Stimulated activated CD4-positive, alpha-beta T cell treated with anti-CD3 and anti-CD28 coated beads, TNF-alpha, amount 100 ng/mL, for 24 hours (primary cell): ENCODE results near the gene MRPL28.
"Not testable (repeated sequence)": the region's sequence is repeated elsewhere in the genome, so short reads cannot be mapped to it uniquely, and the experiment has no call there.

Source experiments
- DNase-seq, 3 experiments: peaks; one replicate each; pipeline ENCODE4 v3.0.0-alpha.2; 2020; ENCODE audit warnings: low read depth in 3 of 3

Gene MRPL28

DNA sequence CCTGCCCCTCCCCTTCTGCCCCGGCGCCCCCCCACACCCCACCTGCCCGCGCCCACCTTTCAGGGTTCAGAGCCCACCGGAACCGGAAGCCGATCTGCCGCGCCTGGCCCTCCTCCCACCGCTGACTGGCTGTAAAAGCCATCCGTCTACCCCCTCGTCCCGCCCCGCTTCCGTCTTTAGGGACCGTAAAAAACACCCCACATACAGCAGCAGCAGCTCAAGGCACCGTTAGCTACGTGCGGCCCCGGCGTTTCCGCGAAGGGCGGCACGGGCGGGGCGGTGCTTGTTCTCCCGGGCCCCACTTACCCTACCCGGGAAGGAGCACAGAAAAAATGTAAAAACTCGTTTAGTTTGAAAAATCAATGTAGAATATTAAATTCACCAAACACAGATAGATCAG, at the start of gene MRPL28:
Gene MRPL28 (minus strand): TSS at position 96 of the 400 bp plus-strand sequence. CDS start 320 bp downstream, outside the sequence.
- DNase-seq = peak; percentile 86 to 94 (median 91)

DNA sequence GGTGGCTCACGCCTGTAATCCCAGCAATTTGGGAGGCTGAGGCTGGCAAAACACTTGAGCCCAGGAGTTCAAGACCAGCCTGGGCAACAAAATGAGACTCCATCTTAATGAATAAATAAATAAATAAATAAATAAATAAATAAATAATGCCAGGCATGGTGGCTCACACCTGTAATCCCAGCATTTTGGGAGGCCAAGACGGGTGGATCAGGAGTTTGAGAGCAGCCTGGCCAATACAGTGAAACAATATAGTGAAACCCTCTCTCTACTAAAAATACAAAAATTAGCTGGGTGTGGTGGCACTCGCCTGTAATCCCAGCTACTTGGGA, 44.8 kb upstream of the MRPL28 start:
- not testable (repeated sequence) for DNase-seq

DNA sequence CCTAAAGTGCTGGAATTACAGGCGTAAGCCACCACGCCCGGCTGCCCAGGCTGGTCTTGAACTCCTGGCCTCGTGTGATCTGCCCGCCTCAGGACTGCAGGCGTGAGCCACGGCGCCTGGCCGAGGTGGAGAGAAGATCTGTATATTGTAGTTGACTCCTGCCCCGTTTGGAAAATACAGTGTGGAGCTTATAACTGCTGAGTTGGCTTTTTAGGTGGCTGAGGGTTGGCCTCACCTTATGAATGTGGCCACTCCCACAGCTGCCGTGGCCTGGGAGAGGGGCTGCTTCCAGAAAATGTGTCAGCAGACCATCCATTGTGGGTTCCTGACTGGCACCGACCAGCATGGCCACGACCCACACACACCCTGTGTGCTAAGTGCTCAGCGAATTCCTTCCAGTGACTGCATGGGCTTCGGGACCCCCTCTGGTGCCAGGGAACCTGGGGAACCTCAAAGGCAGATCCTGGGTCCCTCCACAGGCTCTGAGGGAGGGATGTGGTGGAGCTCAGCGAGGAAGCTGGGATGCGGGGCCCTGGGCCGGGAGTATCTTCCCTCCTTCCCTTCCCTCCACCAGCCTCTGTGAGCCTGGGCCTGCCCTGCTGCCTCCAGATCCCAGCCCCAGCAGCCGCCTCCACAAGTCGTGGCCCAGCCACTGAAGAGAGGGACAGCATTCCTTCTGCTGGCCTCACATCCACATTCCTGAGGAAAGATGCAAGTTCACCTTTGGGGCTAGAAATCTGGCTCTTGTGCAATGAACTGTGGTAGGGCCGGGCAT, 44.2 kb upstream of the MRPL28 start:
- DNase-seq = no peak

DNA sequence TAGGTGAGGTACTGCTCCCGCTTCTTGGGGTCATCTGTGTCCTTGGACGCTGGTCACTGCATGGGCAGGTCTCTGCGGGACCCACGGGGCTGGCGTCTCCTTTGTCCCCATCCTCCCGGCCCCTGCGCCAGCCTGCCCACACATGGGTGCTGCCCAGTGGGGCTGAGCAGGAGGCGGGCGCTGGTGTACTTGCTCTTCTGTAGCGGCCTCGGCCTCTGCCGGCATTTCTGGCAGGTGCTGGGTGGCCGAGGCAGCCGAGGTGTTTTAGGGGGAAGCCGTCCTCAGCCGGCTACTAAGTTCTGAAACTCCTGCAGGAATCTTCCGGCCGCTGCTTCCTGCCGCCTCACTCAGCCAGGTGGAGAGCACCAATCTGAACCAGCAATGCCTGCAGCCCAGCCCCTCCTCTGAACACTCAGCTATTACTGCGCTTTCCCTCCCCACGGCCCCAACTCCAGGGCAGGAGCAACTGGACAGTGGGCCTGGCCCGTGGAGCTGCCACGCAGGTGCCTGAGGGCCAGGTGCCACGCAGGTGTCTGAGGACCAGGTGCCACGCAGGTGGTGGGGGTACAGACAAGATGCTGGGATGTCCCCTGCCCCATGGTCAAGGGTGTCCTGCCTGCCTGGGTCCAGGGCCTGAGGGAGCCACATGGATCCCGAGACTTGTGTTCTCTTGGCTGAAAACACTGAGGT, 41.4 kb upstream of the MRPL28 start:
- DNase-seq = no peak

DNA sequence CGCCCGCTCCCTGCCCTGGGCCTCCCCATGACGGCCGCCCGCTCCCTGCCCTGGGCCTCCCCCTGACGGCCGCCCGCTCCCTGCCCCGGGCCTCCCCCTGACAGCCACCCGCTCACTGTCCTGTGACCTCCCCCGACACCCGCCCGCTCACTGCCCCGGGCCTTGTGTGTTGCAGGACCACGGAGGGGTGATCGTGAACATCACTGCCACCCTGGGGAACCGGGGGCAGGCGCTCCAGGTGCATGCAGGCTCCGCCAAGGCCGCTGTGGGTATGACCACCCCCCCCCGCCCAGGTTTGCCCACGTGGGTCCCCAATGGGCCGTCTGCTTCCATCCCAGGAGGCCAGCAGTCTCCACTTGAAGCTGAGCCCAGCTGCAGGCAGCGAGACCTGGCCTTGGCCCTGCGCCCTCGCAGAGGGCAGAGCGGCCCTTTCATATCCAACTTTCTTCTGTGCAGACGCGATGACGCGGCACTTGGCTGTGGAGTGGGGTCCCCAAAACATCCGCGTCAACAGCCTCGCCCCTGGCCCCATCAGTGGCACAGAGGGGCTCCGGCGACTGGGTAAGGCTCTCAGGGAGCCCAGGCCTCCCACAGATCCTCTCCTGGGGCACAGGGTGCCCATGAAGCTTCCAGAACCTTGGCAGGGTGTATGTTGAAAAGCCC, 40.3 kb upstream of the MRPL28 start:
- DNase-seq = no peak

DNA sequence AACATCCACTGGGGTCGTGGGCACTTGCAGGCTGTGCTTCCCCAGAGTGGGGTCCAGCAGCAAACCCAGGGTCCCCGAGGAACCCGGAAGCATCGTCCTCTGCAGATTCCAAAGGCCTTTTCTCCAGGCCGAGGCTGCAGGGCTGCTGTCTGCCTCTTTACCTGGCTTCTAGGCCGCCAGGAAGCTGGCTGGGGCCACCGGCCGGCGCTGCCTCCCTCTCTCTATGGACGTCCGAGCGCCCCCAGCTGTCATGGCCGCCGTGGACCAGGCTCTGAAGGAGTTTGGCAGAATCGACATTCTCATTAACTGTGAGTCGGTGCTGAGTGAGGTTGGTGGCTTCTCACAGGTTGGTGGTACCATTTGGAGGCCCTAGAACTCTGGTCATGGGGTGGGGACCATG, 36.9 kb upstream of the MRPL28 start:
- DNase-seq = no peak

DNA sequence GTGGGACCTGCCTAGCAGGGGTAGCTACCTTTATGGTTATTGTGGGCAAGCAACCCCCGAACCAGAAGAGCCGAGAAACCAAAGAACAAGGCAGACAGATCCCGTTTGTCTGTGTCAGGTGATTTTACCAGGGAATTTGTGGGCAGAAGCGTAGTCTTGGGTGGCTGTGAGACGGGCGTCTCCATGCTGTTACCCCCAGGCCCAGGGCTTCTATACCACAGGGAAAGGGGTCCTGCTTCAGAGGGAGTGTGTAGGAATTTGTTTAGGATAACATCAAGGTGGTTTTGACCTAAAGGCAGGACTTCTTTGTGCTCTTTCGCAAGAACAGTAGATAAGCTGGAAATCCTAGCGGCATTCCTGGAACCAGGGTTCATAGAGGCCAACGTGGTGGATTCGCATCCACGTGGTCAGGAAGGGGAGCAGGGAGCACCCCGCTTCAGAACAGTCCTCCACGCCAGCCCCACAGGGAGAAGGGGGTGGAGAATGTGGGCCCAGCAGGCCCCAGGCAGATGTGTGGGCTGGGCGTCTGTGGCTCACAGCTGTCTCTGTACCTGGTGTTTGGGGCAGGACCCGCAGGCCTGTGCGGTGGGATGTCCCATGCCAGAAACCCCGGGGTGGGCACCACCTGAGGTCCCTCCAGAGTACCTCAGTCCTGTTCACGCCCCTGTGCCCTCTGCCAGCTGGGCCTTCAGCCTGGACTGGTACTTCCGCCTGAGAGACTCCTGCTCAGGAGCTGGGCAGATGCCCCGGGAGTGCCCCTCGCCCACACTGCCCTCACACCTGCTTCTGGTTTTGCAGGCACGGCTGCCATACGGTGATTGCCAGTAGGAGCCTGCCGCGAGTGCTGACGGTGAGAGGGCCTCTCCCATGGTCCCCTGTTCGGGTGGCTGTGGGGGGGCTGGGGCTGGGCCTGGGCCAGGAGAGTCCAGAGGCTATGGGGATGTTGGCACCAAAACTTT, 35.5 kb upstream of the MRPL28 start:
- DNase-seq = no peak

DNA sequence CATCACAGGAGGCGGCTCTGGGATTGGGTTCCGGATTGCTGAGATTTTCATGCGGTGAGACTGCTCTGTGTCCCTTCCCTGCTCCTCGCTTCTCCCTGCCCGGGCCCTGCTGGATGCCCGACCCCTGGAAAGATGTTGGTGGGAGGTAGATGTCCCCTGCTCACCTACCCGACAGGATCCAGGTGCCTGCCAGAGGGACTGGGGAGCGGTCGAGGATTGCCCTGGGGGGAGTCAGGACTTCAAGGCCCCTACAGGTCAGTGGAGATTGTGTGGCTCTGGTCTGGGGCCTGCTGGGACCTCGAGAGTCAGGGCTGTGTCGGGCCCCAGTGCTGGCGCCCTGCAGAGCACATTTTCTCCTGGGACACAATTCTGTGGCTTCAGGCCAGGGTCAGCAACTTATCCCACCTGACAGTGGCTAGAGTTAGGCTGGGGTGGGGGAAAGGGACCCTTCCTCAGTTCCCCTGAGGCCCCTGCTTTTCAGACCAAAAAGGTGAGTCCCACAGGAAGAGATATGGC, 34.7 kb upstream of the MRPL28 start:
- no peak for DNase-seq

DNA sequence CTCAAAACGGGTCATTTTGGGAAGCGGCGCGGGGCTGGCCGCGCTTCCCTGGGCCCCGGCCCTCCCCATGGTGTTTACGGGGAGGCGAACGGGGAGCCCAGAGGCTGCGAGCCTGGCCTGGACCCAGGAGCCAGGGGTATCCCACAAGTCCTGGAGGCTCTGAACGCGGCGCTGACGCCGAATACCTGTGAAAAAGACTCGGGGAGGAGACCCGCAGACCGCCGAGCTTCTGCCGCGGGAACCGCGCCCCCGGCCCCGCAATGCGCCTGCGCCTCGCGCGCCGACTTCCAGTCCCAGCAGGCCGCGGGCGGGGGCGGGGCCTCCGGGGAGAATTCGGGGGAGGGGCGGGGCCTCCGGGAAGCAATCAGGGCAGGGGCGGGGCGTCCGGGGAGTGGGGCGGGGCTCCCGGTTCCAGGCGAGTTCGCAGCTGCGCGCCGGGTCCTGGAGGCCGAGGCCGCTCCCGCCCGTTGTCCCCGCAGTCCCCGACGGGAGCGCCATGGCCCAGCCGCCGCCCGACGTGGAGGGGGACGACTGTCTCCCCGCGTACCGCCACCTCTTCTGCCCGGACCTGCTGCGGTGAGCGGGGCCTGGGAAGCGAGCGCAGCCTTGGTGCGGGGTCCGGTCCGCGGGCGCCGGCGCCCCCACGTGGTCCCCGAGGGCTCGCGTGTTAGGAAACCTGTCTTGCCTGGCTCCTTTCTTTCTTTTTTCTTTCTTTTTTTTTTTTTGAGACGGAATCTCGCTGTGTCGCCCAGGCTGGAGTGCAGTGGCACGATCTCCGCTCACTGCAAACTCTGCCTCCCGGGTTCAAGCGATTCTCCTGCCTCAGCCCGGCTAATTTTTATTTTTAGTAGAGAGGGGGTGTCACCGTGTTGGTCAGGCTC, 31.4 kb upstream of the MRPL28 start, which contains the start of gene DECR2:
Gene DECR2 (plus strand): TSS at position 418 of the 881 bp plus-strand sequence. CDS start 79 bp downstream, at position 497.
- peak; percentile 98 to 99 (median 98) for DNase-seq

DNA sequence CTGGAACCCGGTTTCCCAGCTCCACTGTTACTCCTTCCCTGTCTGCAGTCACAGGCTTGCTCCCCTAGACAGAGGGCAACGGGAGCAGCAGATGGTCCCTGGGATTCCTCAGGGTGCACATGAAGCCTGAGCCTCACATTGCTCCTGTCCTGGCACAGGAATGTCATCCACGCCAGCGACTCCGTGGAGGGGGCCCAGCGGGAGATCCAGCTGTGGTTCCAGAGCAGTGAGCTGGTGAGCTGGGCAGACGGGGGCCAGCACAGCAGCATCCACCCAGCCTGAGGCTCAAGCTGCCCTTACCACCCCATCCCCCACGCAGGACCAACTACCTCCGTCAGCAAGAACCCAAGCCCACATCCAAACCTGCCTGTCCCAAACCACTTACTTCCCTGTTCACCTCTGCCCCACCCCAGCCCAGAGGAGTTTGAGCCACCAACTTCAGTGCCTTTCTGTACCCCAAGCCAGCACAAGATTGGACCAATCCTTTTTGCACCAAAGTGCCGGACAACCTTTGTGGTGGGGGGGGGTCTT, 29.8 kb upstream of the MRPL28 start:
- no peak for DNase-seq

DNA sequence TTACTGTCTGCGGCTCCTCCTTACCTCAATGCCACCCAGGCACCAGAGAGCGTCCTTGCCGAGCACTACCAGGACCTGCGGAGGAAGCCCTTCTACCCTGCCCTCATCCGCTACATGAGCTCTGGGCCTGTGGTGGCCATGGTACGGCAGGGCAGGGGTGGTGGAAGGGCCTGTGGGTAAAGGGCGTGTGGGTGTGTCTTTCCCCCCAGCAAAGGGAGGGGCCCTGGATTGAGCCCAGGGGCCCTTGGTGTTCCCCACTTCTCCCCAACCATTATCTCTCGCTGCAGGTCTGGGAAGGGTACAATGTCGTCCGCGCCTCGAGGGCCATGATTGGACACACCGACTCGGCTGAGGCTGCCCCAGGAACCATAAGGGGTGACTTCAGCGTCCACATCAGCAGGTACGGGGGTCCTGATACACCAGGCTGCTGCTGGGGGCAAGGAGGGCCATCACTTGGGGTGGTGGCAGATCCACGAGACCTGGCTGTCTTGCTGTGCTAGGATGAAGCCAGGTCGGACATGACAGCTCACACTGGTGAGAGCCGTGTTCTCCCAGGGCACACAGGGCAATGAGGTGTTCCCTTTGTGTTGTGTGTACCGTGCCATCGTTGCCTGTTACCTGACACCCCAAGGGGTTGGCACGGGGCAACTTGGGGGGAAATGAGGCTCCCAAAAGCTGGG, 29.1 kb upstream of the MRPL28 start:
- DNase-seq = no peak

DNA sequence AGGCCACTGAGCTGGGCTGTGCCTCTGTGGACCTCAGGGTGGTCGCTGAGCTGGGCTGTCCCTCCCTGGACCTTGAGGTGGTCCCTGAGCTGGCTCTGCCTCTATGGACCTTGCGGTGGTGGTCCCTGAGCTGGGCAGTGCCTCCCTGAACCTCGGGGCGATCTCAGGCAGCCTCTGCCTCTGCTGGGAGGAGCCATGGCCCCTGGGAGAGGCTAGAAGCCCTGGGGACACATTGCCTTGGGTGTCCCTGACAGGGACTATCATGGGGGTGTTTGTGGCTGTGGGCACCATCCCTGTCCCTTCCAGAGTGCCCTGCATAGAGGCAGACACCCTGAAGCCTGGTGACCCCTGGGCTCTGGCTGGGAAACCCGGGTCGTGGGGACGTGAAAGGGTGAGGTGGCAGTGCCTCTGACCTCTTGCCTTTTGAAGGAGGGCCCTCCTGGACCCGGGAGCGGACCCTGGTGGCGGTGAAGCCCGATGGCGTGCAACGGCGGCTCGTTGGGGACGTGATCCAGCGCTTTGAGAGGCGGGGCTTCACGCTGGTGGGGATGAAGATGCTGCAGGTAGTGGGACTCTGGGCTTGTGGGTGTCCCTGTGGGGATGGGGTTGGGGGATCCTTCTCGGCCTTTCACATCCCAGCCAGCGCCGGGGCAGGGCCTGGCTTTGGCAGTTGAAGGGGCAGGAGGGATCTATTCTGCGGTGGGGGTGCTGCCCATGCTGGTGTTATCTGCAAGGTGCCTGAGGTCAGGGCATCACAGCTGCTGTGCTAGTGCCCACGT, 28.4 kb upstream of the MRPL28 start:
- DNase-seq = no peak

DNA sequence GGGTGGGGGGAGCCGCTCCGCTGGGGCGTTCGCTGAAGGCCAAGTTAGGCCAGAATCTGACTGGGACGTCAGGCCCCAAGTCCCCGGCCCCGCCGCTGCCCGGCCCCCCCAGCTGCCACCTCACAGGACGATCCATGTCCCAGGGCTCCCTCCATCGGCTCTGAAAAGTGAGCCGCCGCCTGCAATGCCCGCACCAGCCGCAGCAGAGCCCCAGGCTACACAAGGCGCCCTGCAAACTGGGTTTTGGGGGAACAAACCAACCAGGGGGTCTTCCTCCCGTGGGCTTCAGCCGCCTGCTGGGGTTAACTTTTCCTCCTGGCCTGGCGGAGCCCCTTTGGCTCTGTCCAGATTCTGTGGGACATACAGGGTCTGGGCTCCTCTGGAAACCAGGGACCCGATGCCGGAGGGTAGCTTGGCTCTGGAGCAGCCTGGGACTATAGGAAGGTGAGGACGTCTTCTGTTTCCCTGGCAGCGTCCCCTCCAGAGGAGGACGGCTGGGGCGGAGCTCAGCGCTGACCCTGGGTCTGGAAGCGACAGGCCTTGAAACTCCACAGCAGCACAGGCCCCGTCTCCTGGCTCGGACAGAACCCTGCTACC, 27.5 kb upstream of the MRPL28 start:
- DNase-seq = no peak

DNA sequence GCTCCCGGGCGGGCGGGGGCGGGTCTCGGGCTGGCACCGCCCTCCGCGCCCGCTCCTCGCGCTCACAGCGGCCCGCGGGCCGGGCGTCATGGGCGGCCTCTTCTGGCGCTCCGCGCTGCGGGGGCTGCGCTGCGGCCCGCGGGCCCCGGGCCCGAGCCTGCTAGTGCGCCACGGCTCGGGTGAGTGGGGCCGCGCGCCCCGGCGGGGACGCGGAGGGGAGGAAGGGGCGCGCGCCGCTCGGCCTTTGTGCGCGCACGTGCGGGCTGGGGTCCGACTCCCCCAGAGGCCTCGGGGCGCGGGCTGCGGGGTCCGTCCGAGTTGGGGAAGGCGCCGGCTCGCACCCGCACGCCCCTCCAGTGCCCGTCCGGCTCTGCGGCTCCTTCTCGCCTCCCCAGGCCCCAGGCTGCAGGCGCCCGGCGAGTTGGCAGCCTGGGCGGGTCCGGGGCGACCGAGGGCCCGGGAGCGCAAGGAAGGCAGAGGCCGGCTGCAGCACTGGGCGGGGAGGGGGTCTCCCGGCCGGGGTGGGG, 26.9 kb upstream of the MRPL28 start, which contains the start of gene NME4:
Gene NME4 (plus strand): TSS at position 65 of the 527 bp plus-strand sequence. CDS start 24 bp downstream, at position 89.
- no peak for DNase-seq

DNA sequence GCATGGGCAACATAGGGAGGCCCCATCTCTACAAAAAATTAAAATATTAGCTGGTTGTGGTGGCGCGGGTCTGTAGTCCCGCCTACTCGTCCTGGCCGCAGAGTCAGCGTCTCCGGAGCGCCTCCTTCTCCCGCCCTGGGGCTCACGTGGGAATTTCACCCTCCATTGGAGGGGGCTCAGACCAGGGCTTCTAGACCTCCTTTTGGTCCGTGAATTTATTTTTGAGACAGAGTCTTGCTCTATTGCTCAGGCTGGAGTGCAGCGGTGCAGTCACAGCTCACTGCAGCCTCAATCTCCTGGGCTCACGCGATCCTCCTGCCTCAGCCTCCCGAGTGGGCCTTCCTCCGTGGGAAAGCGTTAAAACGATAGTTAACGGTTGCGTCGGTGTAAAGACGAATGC, 26.3 kb upstream of the MRPL28 start:
- DNase-seq = no peak

DNA sequence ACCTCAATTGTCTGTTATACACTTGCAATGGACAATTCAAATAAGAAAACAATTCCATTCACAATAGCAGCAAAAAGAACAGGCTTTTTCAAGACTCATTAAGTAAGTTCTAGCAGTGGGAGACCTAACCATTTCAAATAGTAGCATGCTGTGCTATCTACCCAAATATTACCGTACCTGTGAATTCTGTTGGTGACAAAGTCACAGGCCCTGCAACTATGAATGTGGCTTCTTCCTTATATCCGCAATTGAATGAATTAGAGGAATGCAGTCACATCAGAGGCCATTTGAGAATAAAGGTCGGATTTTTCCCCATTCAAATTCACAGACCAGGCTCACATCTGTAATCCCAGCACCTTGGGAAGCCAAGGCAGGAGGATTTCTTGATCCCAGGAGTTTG, 25.9 kb upstream of the MRPL28 start:
- DNase-seq = no peak

DNA sequence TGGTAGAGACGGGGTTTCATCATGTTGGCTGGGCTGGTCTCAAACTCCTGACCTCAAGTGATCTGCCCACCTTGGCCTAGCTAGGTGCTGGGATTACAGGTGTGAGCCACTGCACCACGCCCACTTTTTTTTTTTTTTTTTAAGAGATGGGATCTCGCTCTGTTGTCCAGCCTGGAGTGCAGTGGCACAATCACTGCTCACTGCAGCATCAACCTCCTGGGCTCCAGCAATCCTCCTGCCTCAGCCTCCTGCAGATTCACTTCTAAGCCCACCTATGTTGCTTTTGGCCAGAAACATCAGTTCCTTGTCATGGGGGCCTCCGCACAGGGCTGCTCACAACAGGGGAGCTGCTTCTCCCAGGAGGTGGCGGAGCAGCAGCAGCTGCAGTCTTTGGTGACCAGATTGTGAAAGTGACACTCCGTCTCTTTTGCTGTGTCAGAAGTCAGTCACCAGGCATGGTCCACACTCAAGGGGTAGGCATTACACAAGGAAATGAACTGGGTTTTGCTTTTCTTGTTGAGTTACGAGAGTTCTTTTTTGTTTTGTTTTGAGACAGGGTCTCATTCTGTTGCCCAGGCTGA, 22.2 kb upstream of the MRPL28 start:
- no peak for DNase-seq
